Measurements from ENCODE around the gene PALD1. TPM values are rescaled to one million over a fixed set of nuclear protein-coding genes. Genes with fewer than 3 reads are reported as not detected.

PALD1 gene
- total and polyA plus RNA-seq, 9 of the 15 experiments (the other 6 are each of a cell fraction or from before 2014, with no cell fraction given) = 0.03 to 0.29 (median 0.09) TPM; not detected in 2

- BruUV-seq (replicated peaks) = no TSS peak
- TF ChIP-seq LEF1 (IDR thresholded peaks at IDR 0.05) = no peak
- no peak for TF ChIP-seq RBM39 (optimal IDR thresholded peaks at IDR 0.05; ENCODE audit: low read depth, low read length)
- no peak for TF ChIP-seq RBM14 (IDR thresholded peaks at IDR 0.05; ENCODE audit: borderline replicate concordance, insufficient read depth, low read depth, low read length)
- TF ChIP-seq ZNF316 (IDR thresholded peaks at IDR 0.05) = no peak
- no peak for TF ChIP-seq FOXK2 (conservative IDR thresholded peaks at IDR 0.05 in 1 of 2, IDR thresholded peaks at IDR 0.05 in 1 of 2; ENCODE audit: low read depth in 2 of 2)
- TF ChIP-seq ZNF224 (CRISPR knock-in tag; IDR thresholded peaks at IDR 0.05) = no peak
- no peak for TF ChIP-seq ZFP91 (CRISPR knock-in tag; IDR thresholded peaks at IDR 0.05)
- TF ChIP-seq ZNF592 (IDR thresholded peaks at IDR 0.05) = no peak
- TF ChIP-seq GABPB1 (CRISPR knock-in tag; IDR thresholded peaks at IDR 0.05) = no peak
- no peak for TF ChIP-seq RBM25 (IDR thresholded peaks at IDR 0.05; ENCODE audit: low read depth, low read length, severe bottlenecking)
- no peak for TF ChIP-seq GABPB2 (CRISPR knock-in tag; conservative IDR thresholded peaks at IDR 0.05)
- TF ChIP-seq FIP1L1 (IDR thresholded peaks at IDR 0.05; ENCODE audit: low read depth, low read length, poor library complexity, severe bottlenecking) = no peak
- no peak for TF ChIP-seq BRF2 (IDR thresholded peaks at IDR 0.05; ENCODE audit: borderline replicate concordance, insufficient read depth, insufficient read length)
Measured at GRCh38 chr10:70465832-70466231, 12.7 kb upstream of the PALD1 start.

More at GRCh38 chr10:70465832-70466231, 12.7 kb upstream of the PALD1 start:
- no peaks in the 10 kb centered on the region for H3K9me1 ChIP-seq (ENCODE audit: control insufficient read depth, insufficient read depth, low read length)
- H3K9me3 ChIP-seq (replicated peaks; ENCODE audit: control insufficient read depth, insufficient read depth, low read depth, low read length) = no peaks in the 10 kb centered on the region
- peaks cover 44 to 65% of the 10 kb centered on the region in 2 experiments for H3K27me3 ChIP-seq (ENCODE audit: control insufficient read depth in 2 of 2, insufficient read depth in 2 of 2, low read length in 2 of 2)
- no peaks in the 10 kb centered on the region; the same call in 2 of the 3 replicates for H3K36me3 ChIP-seq (ENCODE audit: control insufficient read depth, insufficient read depth, low read length)
- no peak overlapping the region for H3K27ac ChIP-seq (ENCODE audit: extremely low read depth, low read depth, low read length)
- ATAC-seq (no peak), DNase-seq (ENCODE audit: extremely low read depth in 1 of 4, low spot score in 3 of 4) (no peak), FAIRE-seq (no peak)
- no peak overlapping the region for H2AFZ ChIP-seq (ENCODE audit: low read depth, low read length)
- no peaks in the 10 kb centered on the region for H3K79me2 ChIP-seq (ENCODE audit: control insufficient read depth, insufficient read depth, low read length)
- no peak overlapping the region for H3K4me2 ChIP-seq (ENCODE audit: insufficient read depth, low read length)
- CTCF ChIA-PET (ENCODE audit: low intra/inter-chr PET ratio) = no interaction called here
- intact Hi-C loops (cut with micrococcal nuclease) = no loop called here
- 3% methylated on average over 2 of the region's 2 CpGs for WGBS (ENCODE audit: insufficient coverage, low coverage, missing lambda C conversion rate)
- in situ Hi-C loops (cut with MboI) = loop anchor here (10.0 kb wide), 1 partner anchor 419 kb away; the partner anchor contains the start of gene PCBD1
- H3K9ac ChIP-seq (ENCODE audit: insufficient read depth in 1 of 2, low read depth in 2 of 2, low read length in 2 of 2) = no peak overlapping the region
- H3K4me3 ChIP-seq = no peak overlapping the region
- H3K4me1 ChIP-seq (replicated peaks in 1 of 2; ENCODE audit: control insufficient read depth in 2 of 2, insufficient read depth in 2 of 2, low read length in 2 of 2) = peaks cover 0 to 4% of the 10 kb centered on the region in 2 experiments; a peak in 1 of 5 replicates
- POLR2A ChIA-PET = interaction anchor here (0.6 to 2.2 kb wide), 3 partner anchors 11 to 250 kb away, joined by 3 to 5 read pairs (median 4); no protein-coding TSS in a partner anchor
- 0 out of 2 replicates have a peak, but pooled peaks cover 7% of the 10 kb centered on the region for H4K20me1 ChIP-seq (replicated peaks; ENCODE audit: control insufficient read depth, insufficient read depth, low read length)
